ENCODE results near the gene RALGAPA1.

The RALGAPA1 gene

GRCh38 chr14:35526962-35527361 is 282.1 kb downstream of the RALGAPA1 start:
- peaks cover 51% of the 10 kb centered on the region for H3K27me3 Mint-ChIP-seq (ENCODE audit: low read depth)
- no peak overlapping the region for H3K27ac Mint-ChIP-seq
- no peak for TF ChIP-seq CTCF (IDR thresholded peaks at IDR 0.05; ENCODE audit: unreplicated experiment in 3 of 3)
- no peaks in the 10 kb centered on the region for H3K36me3 Mint-ChIP-seq (ENCODE audit: low read depth)
- no peak overlapping the region for H3K4me3 Mint-ChIP-seq
- no peaks in the 10 kb centered on the region for H3K9me3 Mint-ChIP-seq
- no peaks in the 10 kb centered on the region for H3K4me1 Mint-ChIP-seq

- no peak for TF ChIP-seq CTCF (IDR thresholded peaks at IDR 0.05; ENCODE audit: unreplicated experiment in 3 of 3)
- H3K4me3 Mint-ChIP-seq = no peak overlapping the region
- peaks cover 38% of the 10 kb centered on the region for H3K27me3 Mint-ChIP-seq (ENCODE audit: low read depth)
- H3K4me1 Mint-ChIP-seq = no peaks in the 10 kb centered on the region
- no peaks in the 10 kb centered on the region for H3K9me3 Mint-ChIP-seq
- H3K27ac Mint-ChIP-seq = no peak overlapping the region
- no peaks in the 10 kb centered on the region for H3K36me3 Mint-ChIP-seq (ENCODE audit: low read depth)
Observed at GRCh38 chr14:35525695-35526094, 283.4 kb downstream of the RALGAPA1 start.

- no peaks in the 10 kb centered on the region for H3K9me3 Mint-ChIP-seq
- no peaks in the 10 kb centered on the region for H3K4me1 Mint-ChIP-seq
- no peak overlapping the region for H3K27ac Mint-ChIP-seq
- no peaks in the 10 kb centered on the region for H3K27me3 Mint-ChIP-seq (ENCODE audit: low read depth)
- no peaks in the 10 kb centered on the region for H3K36me3 Mint-ChIP-seq (ENCODE audit: low read depth)
- H3K4me3 Mint-ChIP-seq = no peak overlapping the region
- no peak for TF ChIP-seq CTCF (IDR thresholded peaks at IDR 0.05; ENCODE audit: unreplicated experiment in 3 of 3)
Observed at GRCh38 chr14:35519986-35520385, 289.1 kb downstream of the RALGAPA1 start.

- Mint-ChIP-seq H3K9me3 (no peaks in the 10 kb centered on the region), H3K4me3 (no peak overlapping the region), H3K27me3 (ENCODE audit: low read depth) (no peaks in the 10 kb centered on the region), H3K36me3 (ENCODE audit: low read depth) (no peaks in the 10 kb centered on the region), H3K27ac (no peak overlapping the region), H3K4me1 (no peaks in the 10 kb centered on the region)
- no peak for TF ChIP-seq CTCF (IDR thresholded peaks at IDR 0.05; ENCODE audit: unreplicated experiment in 3 of 3)
Observed at GRCh38 chr14:35515916-35516315, 293.2 kb downstream of the RALGAPA1 start.

DNA sequence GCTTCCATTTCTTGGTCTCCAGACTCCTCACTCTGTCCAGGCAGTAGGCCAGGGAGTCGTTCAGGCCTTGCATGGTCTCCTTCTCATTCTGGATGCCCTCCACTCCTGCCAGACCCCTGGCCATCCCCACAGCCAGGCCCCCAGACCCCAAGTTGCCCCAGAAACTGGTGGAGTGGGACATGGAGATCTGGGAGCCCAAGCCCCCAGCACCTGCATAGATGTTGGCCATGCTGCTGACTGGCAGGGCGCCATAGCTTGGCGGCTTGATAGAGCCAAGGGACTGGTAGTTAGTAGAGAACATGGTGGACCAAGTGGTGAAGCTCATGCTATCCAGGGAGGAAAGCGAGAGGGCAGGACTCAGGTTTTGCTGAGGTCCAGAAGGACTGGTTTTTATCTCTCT is 296.3 kb downstream of the RALGAPA1 start:
- no peak for TF ChIP-seq CTCF (IDR thresholded peaks at IDR 0.05; ENCODE audit: unreplicated experiment in 3 of 3)
- H3K4me1 Mint-ChIP-seq = no peaks in the 10 kb centered on the region

DNA sequence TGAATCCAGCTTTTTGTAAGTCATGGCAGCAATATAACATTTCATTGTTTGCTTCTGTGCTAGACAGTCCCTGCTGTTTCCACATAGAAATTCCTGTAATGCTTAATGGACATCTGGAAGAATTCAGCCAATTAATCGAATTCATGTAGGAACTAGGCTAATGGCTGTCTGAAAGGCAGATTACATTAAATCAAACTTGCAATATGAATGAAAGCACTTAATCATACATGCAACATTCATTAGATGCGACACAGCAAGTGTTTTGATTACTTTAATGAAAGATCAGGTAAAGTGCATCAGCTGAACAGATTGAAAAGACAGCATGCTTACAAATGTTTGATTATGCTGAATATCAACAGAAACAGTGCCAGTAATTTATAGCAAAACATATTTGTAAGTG is 299.2 kb downstream of the RALGAPA1 start:
- TF ChIP-seq CTCF (IDR thresholded peaks at IDR 0.05; ENCODE audit: unreplicated experiment in 3 of 3) = no peak
- H3K9me3 Mint-ChIP-seq = no peaks in the 10 kb centered on the region
- no peaks in the 10 kb centered on the region for H3K36me3 Mint-ChIP-seq (ENCODE audit: low read depth)
- H3K27me3 Mint-ChIP-seq (ENCODE audit: low read depth) = no peaks in the 10 kb centered on the region
- no peak overlapping the region for H3K4me3 Mint-ChIP-seq
- H3K27ac Mint-ChIP-seq = no peak overlapping the region
- no peaks in the 10 kb centered on the region for H3K4me1 Mint-ChIP-seq

More for the DNA sequence above, 296.3 kb downstream of the RALGAPA1 start:
- Mint-ChIP-seq H3K27ac (no peak overlapping the region), H3K9me3 (no peaks in the 10 kb centered on the region), H3K27me3 (ENCODE audit: low read depth) (no peaks in the 10 kb centered on the region), H3K36me3 (ENCODE audit: low read depth) (no peaks in the 10 kb centered on the region), H3K4me3 (no peak overlapping the region)

All from nephron (organoid).